Lower lobe of right lung (tissue), 2 donors: ENCODE data around the gene LMCD1. TPM values are rescaled to one million over a fixed set of nuclear protein-coding genes. Genes with fewer than 3 reads are reported as not detected.
A peak's percentile ranks its signal among the peaks of the same experiment; 100 is the strongest.

Source experiments
- ATAC-seq, 2 donors: fragments of 200-7000 bp; cut with Tn5 transposase; one replicate each; pipeline ENCODE4 v1.9.1; 2020 to 2022; ENCODE audit warnings: mild to moderate bottlenecking in 2 of 2, moderate library complexity in 2 of 2
- DNase-seq: peaks from one replicate; pipeline ENCODE4 v3.0.0-alpha.2; 2020
- H3K27ac ChIP-seq: fragments of 200-600 bp; one replicate; pipeline ENCODE4 v1.8.0; 2022
- H3K27me3 ChIP-seq: fragments of 200-600 bp; one replicate; pipeline ENCODE4 v1.8.0; 2022; ENCODE audit warnings: low read depth
- H3K36me3 ChIP-seq: fragments of 200-600 bp; one replicate; pipeline ENCODE4 v1.8.0; 2022; ENCODE audit warnings: mild to moderate bottlenecking
- H3K4me1 ChIP-seq: fragments of 200-600 bp; one replicate; pipeline ENCODE4 v1.8.0; 2022
- H3K4me3 ChIP-seq: fragments of 200-600 bp; one replicate; pipeline ENCODE4 v1.8.0; 2022; ENCODE audit warnings: mild to moderate bottlenecking
- H3K9me3 ChIP-seq: fragments of 200-600 bp; one replicate; pipeline ENCODE4 v1.8.0; 2022
- intact Hi-C: fragments of 100-400 bp; cut with DNase I; formaldehyde crosslinking; loops from one replicate; pipeline ENCODE4 v1.11.0; 2022
- total RNA-seq: library from RNA; stranded (reverse); fragmentation: NEBNext Ultra II Directional; extraction: Animal tissue kit (Norgen Biotek cat#: 25700); gene quantifications from one replicate; pipeline ENCODE4 v1.2.1, GENCODE V29; 2021
- TF ChIP-seq, protein P1 (sequence below): fragments of 200-600 bp; IDR thresholded peaks from one replicate; pipeline ENCODE4 v1.8.0; 2022; ENCODE audit warnings: antibody characterized with exemption, mild to moderate bottlenecking
- donor health status: DM: no; HTN: yes; CAD: no; lungs with severe emphysema.

LMCD1 gene
- total RNA-seq, 1 donor from 2014 or later, result 93.6 TPM

- TF ChIP-seq, protein P1, sequence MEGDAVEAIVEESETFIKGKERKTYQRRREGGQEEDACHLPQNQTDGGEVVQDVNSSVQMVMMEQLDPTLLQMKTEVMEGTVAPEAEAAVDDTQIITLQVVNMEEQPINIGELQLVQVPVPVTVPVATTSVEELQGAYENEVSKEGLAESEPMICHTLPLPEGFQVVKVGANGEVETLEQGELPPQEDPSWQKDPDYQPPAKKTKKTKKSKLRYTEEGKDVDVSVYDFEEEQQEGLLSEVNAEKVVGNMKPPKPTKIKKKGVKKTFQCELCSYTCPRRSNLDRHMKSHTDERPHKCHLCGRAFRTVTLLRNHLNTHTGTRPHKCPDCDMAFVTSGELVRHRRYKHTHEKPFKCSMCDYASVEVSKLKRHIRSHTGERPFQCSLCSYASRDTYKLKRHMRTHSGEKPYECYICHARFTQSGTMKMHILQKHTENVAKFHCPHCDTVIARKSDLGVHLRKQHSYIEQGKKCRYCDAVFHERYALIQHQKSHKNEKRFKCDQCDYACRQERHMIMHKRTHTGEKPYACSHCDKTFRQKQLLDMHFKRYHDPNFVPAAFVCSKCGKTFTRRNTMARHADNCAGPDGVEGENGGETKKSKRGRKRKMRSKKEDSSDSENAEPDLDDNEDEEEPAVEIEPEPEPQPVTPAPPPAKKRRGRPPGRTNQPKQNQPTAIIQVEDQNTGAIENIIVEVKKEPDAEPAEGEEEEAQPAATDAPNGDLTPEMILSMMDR, result no peak
- peak overlapping the region; percentile 38 for H3K27ac ChIP-seq
- DNase-seq (no peak), ATAC-seq (no peak)
- intact Hi-C loops, result no loop called here
- H3K36me3 ChIP-seq, result peaks cover 49% of the 10 kb centered on the region
- H3K4me3 ChIP-seq, result no peak overlapping the region
- H3K27me3 ChIP-seq, result no peaks in the 10 kb centered on the region
- H3K9me3 ChIP-seq, result no peaks in the 10 kb centered on the region
- peaks cover 63% of the 10 kb centered on the region for H3K4me1 ChIP-seq
Observed at GRCh38 chr3:8536096-8537056, 34.8 kb downstream of the LMCD1 start.

GRCh38 chr3:8537440-8537839 is 35.8 kb downstream of the LMCD1 start:
- Histone ChIP-seq H3K27ac (no peak overlapping the region), H3K9me3 (no peaks in the 10 kb centered on the region), H3K36me3 (peaks cover 54% of the 10 kb centered on the region), H3K4me1 (peaks cover 54% of the 10 kb centered on the region), H3K27me3 (no peaks in the 10 kb centered on the region), H3K4me3 (no peak overlapping the region)
- DNase-seq, result no peak
- TF ChIP-seq, protein P1, result no peak
- no peak for ATAC-seq
- intact Hi-C loops, result no loop called here

GRCh38 chr3:8538223-8538622 is 36.6 kb downstream of the LMCD1 start:
- Histone ChIP-seq H3K4me3 (no peak overlapping the region), H3K27ac (peak overlapping the region; percentile 18), H3K9me3 (no peaks in the 10 kb centered on the region), H3K36me3 (peaks cover 60% of the 10 kb centered on the region), H3K27me3 (no peaks in the 10 kb centered on the region), H3K4me1 (peaks cover 52% of the 10 kb centered on the region)
- DNase-seq, result no peak
- no peak for ATAC-seq
- TF ChIP-seq, protein P1, result no peak
- intact Hi-C loops, result no loop called here

DNA sequence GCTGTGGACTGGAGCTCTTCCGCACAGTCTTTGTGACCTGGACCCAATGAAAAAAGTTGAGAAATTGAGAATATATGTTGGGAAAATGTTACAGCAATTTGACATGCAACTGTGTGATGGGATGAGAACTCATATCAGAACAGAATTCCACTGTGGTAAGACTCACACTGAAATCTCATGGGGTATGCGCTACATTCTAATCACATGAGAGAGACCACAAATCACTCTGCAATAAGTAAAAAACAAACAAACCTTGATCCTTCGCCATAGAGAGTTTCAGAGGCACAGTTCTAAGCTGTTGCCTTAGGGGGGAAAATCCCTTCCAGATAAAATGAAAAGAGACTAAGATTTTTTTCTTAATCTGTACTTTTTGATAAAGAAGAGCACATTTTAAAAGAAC is 37.3 kb downstream of the LMCD1 start:
- ATAC-seq (no peak), DNase-seq (no peak)
- no peaks in the 10 kb centered on the region for H3K27me3 ChIP-seq
- peaks cover 61% of the 10 kb centered on the region for H3K36me3 ChIP-seq
- TF ChIP-seq, protein P1, result no peak
- no peaks in the 10 kb centered on the region for H3K9me3 ChIP-seq
- H3K4me1 ChIP-seq, result peaks cover 45% of the 10 kb centered on the region
- H3K27ac ChIP-seq, result no peak overlapping the region
- H3K4me3 ChIP-seq, result no peak overlapping the region
- intact Hi-C loops, result no loop called here

DNA sequence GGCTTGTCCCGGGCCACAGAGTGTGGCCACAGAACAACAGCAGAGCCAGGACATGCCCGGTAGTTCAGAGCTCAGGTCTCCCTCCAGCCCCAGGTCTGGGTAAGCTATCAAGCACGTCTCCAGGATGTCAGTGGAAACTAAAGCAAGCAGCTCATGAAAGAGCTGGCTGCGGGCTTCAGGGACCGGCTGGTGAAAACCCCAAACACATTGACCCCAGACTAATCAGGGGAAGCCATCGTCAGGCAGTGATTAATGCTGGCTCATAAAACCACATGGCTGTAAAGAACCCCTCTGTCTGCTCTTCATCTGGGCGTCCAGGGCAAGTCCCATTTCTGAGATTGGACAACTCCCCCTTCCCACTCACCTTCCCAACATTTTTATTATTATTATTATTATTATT is 37.8 kb downstream of the LMCD1 start:
- H3K4me3 ChIP-seq, result no peak overlapping the region
- H3K4me1 ChIP-seq, result peaks cover 40% of the 10 kb centered on the region
- no peak for DNase-seq
- TF ChIP-seq, protein P1, result no peak
- H3K36me3 ChIP-seq, result peaks cover 62% of the 10 kb centered on the region
- ATAC-seq, result no peak
- H3K27me3 ChIP-seq, result no peaks in the 10 kb centered on the region
- intact Hi-C loops, result no loop called here
- H3K27ac ChIP-seq, result no peak overlapping the region
- H3K9me3 ChIP-seq, result no peaks in the 10 kb centered on the region
